ENCODE results near the gene LRIG2.
"Not testable (repeated sequence)": the region's sequence is repeated elsewhere in the genome, so short reads cannot be mapped to it uniquely, and the experiment has no call there.

Gene LRIG2

DNA sequence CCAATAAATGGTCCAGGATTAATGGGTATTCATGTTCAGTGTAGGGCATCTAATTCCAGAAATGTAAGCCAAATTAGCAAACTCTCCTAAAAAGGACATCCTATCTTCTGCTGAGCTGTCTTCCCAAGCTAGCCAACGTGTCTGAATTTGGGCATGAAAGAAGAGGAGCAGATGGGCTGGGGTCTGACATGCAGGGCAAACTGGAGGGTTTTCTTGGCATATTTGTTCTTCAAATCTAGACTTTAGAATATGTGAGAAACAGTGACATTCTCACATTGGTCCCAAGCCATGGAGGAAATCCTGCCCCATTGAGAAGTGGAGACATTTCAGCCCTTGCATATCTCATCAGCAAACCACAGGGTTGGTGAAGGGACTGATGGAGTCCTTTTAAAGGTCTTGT is 67.2 kb downstream of the LRIG2 start:
- no peak for DNase-seq (ENCODE audit: low read depth in 1 of 2, low spot score in 1 of 2)
- no peak for TF ChIP-seq JUND (IDR thresholded peaks at IDR 0.05; ENCODE audit: low read depth)
- in situ Hi-C loops (cut with HindIII; ENCODE audit: low pct_unique_long_range_greater_than_20kb, low sequenced_read_pairs): no loop called here

DNA sequence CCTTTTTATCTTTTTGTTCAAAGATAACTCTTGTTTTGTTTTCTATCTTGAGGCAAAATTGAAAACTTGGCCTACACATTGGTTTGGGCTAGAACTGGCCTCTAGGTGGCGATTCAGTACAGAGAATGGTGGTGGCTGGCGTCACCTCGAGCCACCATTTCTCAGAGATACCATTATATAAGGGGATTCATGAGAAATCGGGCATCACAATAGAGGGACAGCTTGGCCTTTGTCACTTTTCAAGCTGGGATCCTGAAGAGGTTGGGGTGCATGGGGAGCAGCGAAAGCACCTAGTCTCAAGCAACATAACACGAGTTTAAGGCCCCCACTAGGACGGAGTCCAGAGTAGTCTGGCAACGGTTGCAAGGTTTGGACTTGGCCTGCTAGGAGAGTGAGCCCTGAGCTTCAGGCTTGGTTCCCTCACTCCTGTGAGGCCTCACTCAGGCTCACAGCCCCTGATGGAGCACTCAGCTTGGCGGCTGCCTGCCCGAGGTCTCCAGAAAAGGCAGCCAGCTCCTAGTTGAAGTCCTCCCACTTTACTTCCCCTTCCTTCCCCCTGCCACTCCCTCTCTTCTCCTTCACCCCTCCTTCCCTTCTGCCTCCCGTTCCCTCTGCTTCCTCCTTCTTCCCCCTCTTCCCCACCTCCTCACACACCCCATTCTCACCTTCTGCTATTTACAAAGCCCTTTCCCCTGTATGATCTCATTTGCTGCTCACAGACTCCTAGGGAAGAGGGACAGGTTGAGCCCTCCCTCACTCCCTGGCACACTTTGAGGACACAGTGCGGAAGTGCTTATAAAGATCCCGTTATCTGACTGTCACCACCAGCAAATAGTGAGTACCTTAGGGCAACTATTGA is 67.8 kb downstream of the LRIG2 start:
- in situ Hi-C loops (cut with HindIII; ENCODE audit: low pct_unique_long_range_greater_than_20kb, low sequenced_read_pairs): no loop called here
- DNase-seq (ENCODE audit: low read depth in 1 of 2, low spot score in 1 of 2): peak; percentile 32 to 70
- no peak for TF ChIP-seq JUND (IDR thresholded peaks at IDR 0.05; ENCODE audit: low read depth)

DNA sequence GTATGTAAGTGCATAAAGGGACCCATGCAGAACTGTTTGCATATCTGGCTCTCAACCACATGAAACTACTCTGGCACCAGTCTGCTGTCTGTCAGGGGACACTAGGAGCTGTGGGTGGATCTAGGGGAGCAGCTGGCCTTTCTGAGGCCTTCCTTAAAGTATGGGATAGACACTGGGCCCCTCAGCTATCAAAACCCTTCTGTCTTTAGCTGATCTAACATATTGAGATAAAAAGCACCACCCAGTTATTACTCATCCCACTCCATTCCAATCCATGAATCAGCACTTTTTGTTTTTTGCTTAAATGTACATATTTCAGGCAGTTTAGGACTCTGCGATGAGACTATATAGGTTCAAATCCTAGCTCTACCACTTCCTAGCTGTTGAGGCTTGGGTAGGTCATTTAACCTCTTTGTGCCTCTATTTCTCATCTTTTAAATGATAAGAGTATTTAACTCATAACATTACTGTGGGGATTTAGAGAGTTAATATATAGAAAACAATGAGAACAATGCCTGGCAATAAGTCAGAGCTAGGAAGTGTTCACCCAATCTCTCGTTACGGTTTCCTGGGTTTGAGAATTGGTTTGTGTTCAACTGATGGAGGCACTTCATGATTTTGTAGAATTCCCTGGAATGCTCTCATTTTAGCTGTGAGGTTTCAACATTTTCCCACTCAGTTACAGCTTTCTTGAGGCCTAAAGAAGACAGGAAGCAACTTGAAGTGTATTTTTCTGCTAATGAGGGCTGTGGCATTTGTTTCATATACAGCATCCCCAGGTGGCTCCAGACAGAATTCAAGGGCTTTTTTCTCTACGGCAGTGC is 68.9 kb downstream of the LRIG2 start:
- DNase-seq (ENCODE audit: low read depth in 1 of 2, low spot score in 1 of 2): no peak
- in situ Hi-C loops (cut with HindIII; ENCODE audit: low pct_unique_long_range_greater_than_20kb, low sequenced_read_pairs): no loop called here
- TF ChIP-seq JUND (IDR thresholded peaks at IDR 0.05; ENCODE audit: low read depth): no peak

- in situ Hi-C loops (cut with HindIII; ENCODE audit: low pct_unique_long_range_greater_than_20kb, low sequenced_read_pairs): no loop called here
- no peak for TF ChIP-seq JUND (IDR thresholded peaks at IDR 0.05; ENCODE audit: low read depth)
- DNase-seq (ENCODE audit: low read depth in 1 of 2, low spot score in 1 of 2): no peak
These were observed 69.8 kb downstream of the LRIG2 start for GRCh38 chr1:113142791-113143190.

DNA sequence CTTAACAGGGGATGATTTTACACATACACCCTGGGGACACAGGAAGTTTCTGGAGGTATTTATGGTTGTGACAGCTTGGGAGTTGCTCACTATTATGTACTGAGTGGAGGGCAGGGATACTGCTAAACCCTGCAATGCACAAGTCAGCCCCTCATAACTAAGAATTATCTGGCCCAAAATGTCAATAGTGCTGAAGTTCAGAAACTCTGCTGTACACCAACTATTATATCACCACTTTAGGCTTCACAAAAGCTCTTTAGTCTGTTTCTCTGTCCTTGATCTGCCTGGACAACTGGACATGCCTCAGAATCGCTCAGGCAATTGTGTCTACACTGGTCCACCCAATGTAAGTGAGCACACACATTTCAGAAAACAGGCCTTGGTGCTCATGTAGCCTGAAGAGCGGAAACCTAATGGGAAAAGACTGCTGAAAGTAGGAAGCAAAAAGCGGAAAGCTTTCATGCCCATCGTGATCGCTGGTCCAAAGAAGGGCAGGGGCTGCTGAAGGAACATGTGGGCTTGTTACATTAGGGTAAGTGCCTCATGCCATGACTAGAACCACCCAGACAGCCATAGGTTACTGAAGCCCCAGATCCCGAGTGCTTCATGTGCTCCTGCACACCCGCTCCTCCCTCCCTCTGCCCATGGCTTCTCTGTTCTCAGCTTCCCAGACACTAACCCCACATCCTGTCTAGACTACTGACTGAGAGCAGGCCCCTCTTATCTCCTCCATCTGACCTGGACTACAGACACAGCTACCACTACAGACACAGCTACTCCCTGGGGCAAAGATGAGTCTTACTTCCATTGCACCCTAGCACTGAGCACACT is 73.5 kb downstream of the LRIG2 start:
- DNase-seq (ENCODE audit: low read depth in 1 of 2, low spot score in 1 of 2): peak in 1 of 2 experiments; percentile 28
- in situ Hi-C loops (cut with HindIII; ENCODE audit: low pct_unique_long_range_greater_than_20kb, low sequenced_read_pairs): no loop called here
- TF ChIP-seq JUND (IDR thresholded peaks at IDR 0.05; ENCODE audit: low read depth): no peak

GRCh38 chr1:113147073-113147625 is 74.2 kb downstream of the LRIG2 start:
- TF ChIP-seq JUND (IDR thresholded peaks at IDR 0.05; ENCODE audit: low read depth): no peak
- in situ Hi-C loops (cut with HindIII; ENCODE audit: low pct_unique_long_range_greater_than_20kb, low sequenced_read_pairs): no loop called here
- no peak for DNase-seq (ENCODE audit: low read depth in 1 of 2, low spot score in 1 of 2)

DNA sequence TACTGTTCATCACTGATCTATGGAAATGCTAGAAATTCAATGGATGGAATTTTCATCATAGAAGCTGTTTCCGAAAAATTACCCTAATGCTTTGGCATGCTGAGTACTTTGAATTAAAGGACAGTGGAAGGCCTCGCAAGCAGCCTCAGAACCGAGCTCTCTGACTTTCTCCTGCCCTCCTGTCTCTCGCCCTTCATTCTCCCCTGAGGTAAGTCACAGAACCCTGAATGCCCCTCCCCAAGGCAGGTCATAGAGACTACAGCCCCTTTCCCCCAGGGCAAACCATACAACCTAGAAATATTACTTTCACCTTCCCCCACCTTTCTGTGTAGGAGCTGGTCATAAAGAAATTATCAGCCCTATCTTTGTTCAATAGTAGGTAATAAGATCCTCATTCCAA is 74.8 kb downstream of the LRIG2 start:
- in situ Hi-C loops (cut with HindIII; ENCODE audit: low pct_unique_long_range_greater_than_20kb, low sequenced_read_pairs): no loop called here
- no peak for TF ChIP-seq JUND (IDR thresholded peaks at IDR 0.05; ENCODE audit: low read depth)
- no peak for DNase-seq (ENCODE audit: low read depth in 1 of 2, low spot score in 1 of 2)

GRCh38 chr1:113150494-113150893 is 77.5 kb downstream of the LRIG2 start:
- DNase-seq (ENCODE audit: low read depth in 1 of 2, low spot score in 1 of 2); in situ Hi-C loops (cut with HindIII; ENCODE audit: low pct_unique_long_range_greater_than_20kb, low sequenced_read_pairs): not testable (repeated sequence)

DNA sequence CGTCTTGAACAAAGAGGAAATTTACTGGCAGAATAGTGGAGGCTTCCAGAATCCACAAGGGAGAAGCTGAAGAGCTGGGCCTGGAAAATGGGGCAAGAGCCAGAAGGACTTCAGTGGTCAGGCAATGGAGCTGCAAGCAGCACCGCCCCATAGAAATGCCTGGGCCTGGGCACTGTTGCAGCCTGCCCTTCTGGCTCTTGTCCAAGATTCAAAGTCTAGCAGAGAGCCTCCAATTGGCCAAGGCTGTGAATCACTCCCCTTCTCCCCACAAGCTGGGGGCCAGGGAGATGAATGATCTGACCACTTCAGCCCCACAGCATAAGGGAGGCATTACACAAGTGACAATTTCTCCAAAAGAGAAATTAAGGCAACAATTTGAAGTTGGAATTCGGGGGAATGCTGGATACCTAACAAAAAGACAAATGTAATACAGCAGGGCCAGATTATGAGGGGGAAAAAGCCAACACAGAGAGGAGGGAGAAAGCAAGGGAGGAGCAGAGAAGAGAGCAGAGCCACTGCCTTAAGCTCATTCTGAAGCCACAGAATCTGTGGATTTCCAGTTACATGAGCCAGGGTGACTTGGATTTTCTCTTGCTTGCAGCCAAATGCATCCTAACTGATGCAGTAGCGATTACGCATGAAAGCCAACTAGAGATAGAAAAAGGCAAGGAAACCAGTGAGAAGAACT is 80.3 kb downstream of the LRIG2 start:
- in situ Hi-C loops (cut with HindIII; ENCODE audit: low pct_unique_long_range_greater_than_20kb, low sequenced_read_pairs): no loop called here
- no peak for TF ChIP-seq JUND (IDR thresholded peaks at IDR 0.05; ENCODE audit: low read depth)
- DNase-seq (ENCODE audit: low read depth in 1 of 2, low spot score in 1 of 2): peak in 1 of 2 experiments; percentile 24

DNA sequence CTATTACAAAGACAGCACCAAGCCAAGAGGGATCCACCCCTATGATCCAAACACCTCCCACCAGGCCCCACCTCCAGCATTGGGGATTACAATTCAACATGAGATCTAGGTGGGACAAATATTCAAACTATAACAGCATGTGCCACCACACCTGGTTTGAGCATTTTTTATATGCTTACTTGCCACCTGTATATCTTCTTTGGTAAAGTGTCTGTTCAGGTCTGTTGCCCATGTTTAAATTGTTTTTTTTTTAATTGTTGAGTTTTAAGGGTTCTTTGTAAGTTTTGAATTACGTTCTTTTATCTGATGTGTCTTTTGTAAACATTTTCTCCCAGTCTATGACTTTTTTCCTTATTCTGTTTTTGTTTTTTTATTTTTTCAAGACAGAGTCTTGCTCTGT is 83.4 kb downstream of the LRIG2 start:
- TF ChIP-seq JUND (IDR thresholded peaks at IDR 0.05; ENCODE audit: low read depth): no peak
- no peak for DNase-seq (ENCODE audit: low read depth in 1 of 2, low spot score in 1 of 2)
- in situ Hi-C loops (cut with HindIII; ENCODE audit: low pct_unique_long_range_greater_than_20kb, low sequenced_read_pairs): no loop called here

GRCh38 chr1:113158743-113159142 is 85.7 kb downstream of the LRIG2 start:
- DNase-seq (ENCODE audit: low read depth in 1 of 2, low spot score in 1 of 2); in situ Hi-C loops (cut with HindIII; ENCODE audit: low pct_unique_long_range_greater_than_20kb, low sequenced_read_pairs): not testable (repeated sequence)

- no peak for DNase-seq (ENCODE audit: low read depth in 1 of 2, low spot score in 1 of 2)
- TF ChIP-seq JUND (IDR thresholded peaks at IDR 0.05; ENCODE audit: low read depth): no peak
- in situ Hi-C loops (cut with HindIII; ENCODE audit: low pct_unique_long_range_greater_than_20kb, low sequenced_read_pairs): no loop called here
These were observed 93.5 kb downstream of the LRIG2 start for GRCh38 chr1:113166473-113166872.

Data from T47D (cell line).